ENCODE measurements around the gene OR9A2. TPM values are rescaled to one million over a fixed set of nuclear protein-coding genes. Genes with fewer than 3 reads are reported as not detected.

The OR9A2 gene
- total RNA-seq, 1 donor from 2014 or later, result not detected

- no peak overlapping the region for H3K27ac ChIP-seq
- DNase-seq, result no peak
- H3K9me3 ChIP-seq, result no peaks in the 10 kb centered on the region
- no peaks in the 10 kb centered on the region for H3K27me3 ChIP-seq
- intact Hi-C loops (cut with DNase I), result no loop called here
- no peak overlapping the region for H3K4me3 ChIP-seq
- no peaks in the 10 kb centered on the region for H3K36me3 ChIP-seq
- no peaks in the 10 kb centered on the region for H3K4me1 ChIP-seq
- ATAC-seq, result no peak
- TF ChIP-seq CTCF (IDR thresholded peaks at IDR 0.05), result no peak
Measured at GRCh38 chr7:143013893-143014292, 13.0 kb downstream of the OR9A2 start.

- Histone ChIP-seq H3K27ac (no peak overlapping the region), H3K36me3 (no peaks in the 10 kb centered on the region), H3K4me3 (no peak overlapping the region), H3K4me1 (no peaks in the 10 kb centered on the region), H3K27me3 (peaks cover 1% of the 10 kb centered on the region), H3K9me3 (no peaks in the 10 kb centered on the region)
- DNase-seq (no peak), ATAC-seq (peak; percentile 14)
- intact Hi-C loops (cut with DNase I), result no loop called here
- no peak for TF ChIP-seq CTCF (IDR thresholded peaks at IDR 0.05)
Measured at GRCh38 chr7:143013473-143013872, 13.5 kb downstream of the OR9A2 start.

- Histone ChIP-seq H3K27me3 (peaks cover 8% of the 10 kb centered on the region), H3K9me3 (no peaks in the 10 kb centered on the region), H3K4me3 (no peak overlapping the region), H3K4me1 (no peaks in the 10 kb centered on the region), H3K27ac (no peak overlapping the region), H3K36me3 (no peaks in the 10 kb centered on the region)
- no peak for ATAC-seq
- intact Hi-C loops (cut with DNase I), result no loop called here
- DNase-seq, result no peak
- TF ChIP-seq CTCF (IDR thresholded peaks at IDR 0.05), result no peak
Measured at GRCh38 chr7:143012409-143012808, 14.5 kb downstream of the OR9A2 start.

- no peaks in the 10 kb centered on the region for H3K4me1 ChIP-seq
- DNase-seq (no peak), ATAC-seq (no peak)
- no peak overlapping the region for H3K4me3 ChIP-seq
- no peaks in the 10 kb centered on the region for H3K9me3 ChIP-seq
- no peak for TF ChIP-seq CTCF (IDR thresholded peaks at IDR 0.05)
- intact Hi-C loops (cut with DNase I), result no loop called here
- H3K27me3 ChIP-seq, result peaks cover 10% of the 10 kb centered on the region
- no peaks in the 10 kb centered on the region for H3K36me3 ChIP-seq
- H3K27ac ChIP-seq, result no peak overlapping the region
Measured at GRCh38 chr7:143012001-143012400, 14.9 kb downstream of the OR9A2 start.

GRCh38 chr7:143008007-143008901 is 18.7 kb downstream of the OR9A2 start:
- DNase-seq (peak; percentile 87), ATAC-seq (peak; percentile 98)
- H3K4me1 ChIP-seq, result no peaks in the 10 kb centered on the region
- H3K36me3 ChIP-seq, result no peaks in the 10 kb centered on the region
- H3K4me3 ChIP-seq, result no peak overlapping the region
- intact Hi-C loops (cut with DNase I), result loop anchor here (5.0 to 10.0 kb wide), 2 partner anchors 153 to 209 kb away; partner anchors contain the start of gene EPHB6
- no peaks in the 10 kb centered on the region for H3K9me3 ChIP-seq
- peaks cover 10% of the 10 kb centered on the region for H3K27me3 ChIP-seq
- H3K27ac ChIP-seq, result no peak overlapping the region
- peak; percentile 94 for TF ChIP-seq CTCF (IDR thresholded peaks at IDR 0.05)
